Erythroblast (primary cell): Measurements from ENCODE around the gene TMEM273.

Experiments used
- GATA1 ChIP-seq: IDR thresholded peaks from 2 replicates; pipeline ENCODE4 v1.6.1; 2011; ENCODE audit warnings: low read depth, mild to moderate bottlenecking, control low read depth, low read length, moderate library complexity
- POLR2A ChIP-seq: IDR thresholded peaks from 2 replicates; pipeline ENCODE4 v1.6.1; 2011; ENCODE audit warnings: mild to moderate bottlenecking, low read length

- TF ChIP-seq POLR2A (no peak), GATA1 (no peak)
Observed at GRCh38 chr10:49168171-49168540, 20.0 kb downstream of the TMEM273 start.
